GM19395 (cell line): ENCODE data around the gene ZNF519.
"Not testable (repeated sequence)": the region's sequence is repeated elsewhere in the genome, so short reads cannot be mapped to it uniquely, and the experiment has no call there.

Experiments
- ATAC-seq: cut with Tn5 transposase; IDR thresholded peaks from one replicate; pipeline ENCODE4 v1.9.1; 2021; ENCODE audit warnings: mild to moderate bottlenecking, moderate library complexity; ENCODE audit not compliant: unreplicated experiment

Gene ZNF519

DNA sequence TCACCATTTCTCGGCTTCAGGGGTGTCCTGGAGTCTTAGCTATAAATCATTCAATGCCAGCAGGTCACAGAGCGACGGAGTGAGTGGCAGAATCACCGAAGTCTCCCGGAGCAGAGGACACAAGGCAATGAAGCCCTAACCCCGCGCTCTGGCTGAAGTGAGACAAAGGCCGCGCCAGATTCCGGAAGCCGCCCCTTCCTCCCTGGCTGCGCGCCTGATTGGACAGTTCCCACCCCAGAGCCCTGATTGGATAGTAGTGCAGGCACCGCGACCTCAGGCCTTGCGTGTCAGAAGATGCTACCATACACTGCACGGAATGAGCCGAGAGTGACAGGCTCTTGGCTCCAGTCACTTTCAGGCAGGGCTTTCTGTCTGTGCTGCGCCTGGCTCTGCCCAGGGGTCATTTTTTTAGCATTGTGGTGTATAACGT is at the start of gene ZNF519:
Gene ZNF519, minus strand, starts transcription at position 165 of the 430 bp plus-strand sequence. Its CDS starts 158 bp downstream, at position 7.
- ATAC-seq = peak; percentile 100

DNA sequence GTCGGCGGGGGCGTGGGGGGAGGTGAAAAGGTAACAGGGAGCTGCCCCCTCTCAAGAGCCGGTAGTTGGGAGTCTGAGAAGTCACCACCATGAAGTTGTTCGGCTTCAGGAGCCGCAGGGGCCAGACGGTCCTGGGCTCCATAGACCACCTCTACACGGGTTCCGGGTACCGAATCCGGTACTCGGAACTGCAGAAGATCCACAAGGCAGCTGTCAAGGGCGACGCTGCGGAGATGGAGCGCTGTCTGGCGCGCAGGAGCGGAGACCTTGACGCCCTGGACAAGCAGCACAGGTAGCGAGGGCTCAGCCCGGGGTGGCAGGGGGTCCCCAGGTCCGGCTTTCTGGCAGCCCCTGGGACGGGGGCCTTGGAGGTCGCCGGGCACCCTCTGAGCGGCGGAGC is 47.1 kb upstream of the ZNF519 start:
- ATAC-seq = no peak

GRCh38 chr18:14178321-14179196 is 46.3 kb upstream of the ZNF519 start:
- peak; percentile 97 for ATAC-seq

DNA sequence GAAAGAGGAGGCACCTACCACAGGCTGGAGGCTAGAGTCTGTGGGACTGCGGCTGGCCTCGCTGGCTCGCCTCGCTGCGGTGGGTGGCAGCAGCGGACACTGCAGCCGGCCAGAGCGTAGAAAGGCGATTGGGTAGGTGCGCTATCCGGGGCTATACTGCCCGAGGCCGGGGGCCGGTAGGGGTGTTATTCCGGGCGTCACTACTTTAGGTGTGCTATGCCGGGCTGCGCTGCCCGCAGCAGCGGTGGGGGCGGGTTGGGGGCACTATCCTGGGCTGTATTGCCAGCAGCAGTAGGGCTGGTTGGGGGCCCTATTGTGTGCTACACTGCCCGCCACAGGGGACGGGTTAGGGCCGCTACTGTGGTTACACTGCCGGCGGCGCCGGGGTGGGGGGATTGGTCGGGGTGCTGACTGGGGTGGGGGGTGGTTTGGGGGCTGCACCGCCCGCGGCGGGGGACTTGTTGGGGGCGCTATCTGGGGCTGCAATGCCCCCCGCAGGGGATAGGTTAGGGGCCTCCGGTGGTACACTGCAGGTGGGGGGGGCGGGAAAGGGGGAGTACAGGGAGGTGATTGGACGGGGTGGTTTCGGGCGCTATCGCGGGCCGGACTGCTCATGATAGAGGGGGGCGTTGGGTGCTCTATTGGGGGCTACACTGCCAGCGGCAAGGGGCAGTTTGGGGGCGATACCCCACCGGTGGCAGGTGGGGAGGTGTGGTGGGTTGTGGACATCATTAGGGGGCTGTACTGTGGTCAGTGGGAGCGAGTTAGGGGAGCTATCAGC is 45.5 kb upstream of the ZNF519 start:
- ATAC-seq = not testable (repeated sequence)

DNA sequence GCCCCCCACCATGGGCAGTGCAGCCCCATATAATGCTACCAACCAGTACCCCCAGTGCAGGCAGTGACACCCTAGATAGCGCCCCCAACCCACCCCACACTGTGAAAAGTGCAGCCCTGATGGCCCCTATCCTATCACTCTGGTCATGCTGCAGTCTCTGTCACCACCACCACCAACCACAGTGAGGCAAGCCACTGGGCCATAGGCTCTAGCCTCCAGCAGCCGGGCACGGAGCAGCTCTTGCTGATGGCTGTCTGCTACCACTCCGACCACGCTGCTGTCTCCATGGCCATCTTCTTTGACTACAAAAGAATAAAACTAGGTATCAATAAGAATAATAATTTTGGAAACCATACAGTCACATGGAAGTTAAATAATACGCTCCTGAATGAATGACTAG is 43.2 kb upstream of the ZNF519 start:
- ATAC-seq = not testable (repeated sequence)

- ATAC-seq = no peak
These were observed 42.5 kb upstream of the ZNF519 start for GRCh38 chr18:14174706-14175085.

DNA sequence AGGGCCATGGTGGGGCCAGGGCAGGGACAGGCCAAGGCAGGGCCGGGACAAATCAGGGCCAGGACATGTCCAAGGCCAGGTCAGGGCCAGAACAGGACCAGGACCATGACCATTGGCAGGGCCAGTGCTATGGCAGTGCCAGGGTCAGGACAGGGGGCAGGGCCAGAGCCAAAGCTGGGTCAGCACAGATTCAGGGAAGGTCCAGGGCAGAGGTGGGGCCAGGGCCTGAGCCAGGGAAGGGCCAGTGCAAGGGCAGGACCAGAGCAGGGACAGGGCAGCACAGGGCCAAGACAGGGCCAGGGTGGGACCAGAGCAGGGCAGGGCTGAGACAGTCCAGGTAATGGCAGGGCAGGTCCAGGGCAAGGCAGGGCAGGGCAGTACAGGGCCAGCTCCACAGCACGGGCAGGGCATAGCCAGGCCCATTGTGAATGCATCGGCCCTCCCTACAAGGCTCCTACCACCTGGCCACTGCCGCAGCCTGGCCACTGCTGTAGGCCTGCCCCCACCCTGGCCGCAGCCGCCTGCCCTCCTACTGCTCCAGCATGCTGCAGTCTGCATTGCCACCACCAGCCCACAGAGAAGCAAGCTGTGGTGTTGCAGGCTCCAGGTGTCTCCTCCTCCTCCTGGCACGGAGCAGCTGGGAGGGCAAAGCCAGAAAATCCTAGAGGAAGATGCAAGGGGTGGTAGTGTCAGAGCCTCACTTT is 41.9 kb upstream of the ZNF519 start:
- not testable (repeated sequence) for ATAC-seq

GRCh38 chr18:14173116-14173951 is 41.1 kb upstream of the ZNF519 start:
- not testable (repeated sequence) for ATAC-seq

DNA sequence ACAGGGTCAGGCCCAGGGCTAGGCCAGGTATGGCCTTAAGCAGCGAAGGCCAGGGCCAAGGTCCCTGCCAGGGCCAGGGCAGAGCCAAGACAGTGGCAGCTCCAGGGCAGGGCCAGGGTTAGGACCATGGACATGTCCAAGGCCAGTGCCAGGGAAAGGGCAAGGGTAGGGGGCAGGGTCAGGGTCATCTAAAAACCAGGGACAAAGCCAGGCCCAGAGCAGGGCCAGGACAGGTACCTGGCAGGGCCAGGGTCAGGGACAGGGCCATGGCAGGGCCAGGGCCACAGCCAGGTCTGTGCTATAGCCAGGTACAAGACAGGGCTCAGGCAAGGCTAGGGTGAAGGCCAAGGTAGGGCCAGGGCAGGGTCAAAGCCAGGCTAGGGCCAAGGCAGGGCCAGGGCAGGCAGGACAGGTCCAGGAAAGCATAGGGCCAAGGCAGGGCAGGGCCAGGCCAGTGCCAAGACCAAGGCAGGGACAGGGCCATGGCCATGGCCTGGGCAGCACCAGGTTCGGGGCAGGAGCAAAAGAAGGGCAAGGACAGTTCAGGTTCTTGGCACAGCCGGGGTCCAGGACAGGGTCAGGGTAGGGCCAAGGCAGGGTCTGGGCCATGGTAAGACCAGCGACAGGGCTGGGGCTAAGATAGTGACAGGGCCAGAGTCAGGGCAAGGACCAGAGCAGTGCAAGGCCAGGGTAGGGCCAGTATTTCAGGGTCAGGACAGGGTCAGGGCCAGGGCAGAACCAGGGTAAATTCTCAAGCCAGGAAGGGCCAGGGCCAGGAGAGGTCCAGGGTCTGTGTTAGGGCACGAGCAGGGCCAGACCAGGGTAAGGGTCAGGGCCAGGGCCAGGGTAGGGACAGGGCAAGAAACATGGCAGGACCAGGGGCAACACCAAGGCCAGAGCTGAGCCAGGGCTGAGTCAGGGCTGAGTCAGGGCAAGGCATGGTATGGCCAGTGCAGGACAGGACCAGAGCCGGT is 40.2 kb upstream of the ZNF519 start:
- not testable (repeated sequence) for ATAC-seq

- ATAC-seq = not testable (repeated sequence)
These were observed 39.3 kb upstream of the ZNF519 start for GRCh38 chr18:14171301-14172141.

DNA sequence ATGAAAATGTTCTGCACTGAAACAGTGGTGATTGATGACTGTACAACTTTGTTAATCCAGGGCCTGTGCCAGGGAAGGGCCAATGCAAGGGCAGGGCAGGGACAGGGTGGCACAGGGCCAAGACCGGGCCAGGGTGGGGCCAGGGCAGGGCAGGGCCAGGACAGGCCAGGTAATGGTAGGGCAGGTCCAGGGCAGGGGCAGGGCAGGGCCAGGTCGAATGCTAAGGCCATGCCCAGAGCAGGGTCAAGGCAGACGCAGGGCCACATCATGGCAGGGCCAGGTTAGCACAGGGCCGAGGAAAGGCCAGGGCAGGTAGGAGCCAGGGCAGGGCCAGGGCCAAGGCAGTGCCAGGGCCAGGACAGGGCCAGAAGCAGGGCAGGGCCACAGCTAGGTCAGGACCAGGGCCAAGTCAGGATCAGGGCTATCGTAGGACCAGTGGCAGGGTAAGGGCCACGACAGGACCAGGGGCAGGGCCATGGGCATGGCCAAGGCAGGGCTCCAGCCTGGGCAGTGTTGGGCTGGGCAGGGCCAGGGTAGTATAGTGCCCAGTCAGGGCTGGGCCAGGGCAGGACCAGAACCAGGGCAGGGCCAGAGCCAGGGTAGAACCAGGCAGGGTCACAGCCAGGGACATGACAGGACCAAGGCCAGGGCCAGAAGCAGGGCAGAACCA is 38.3 kb upstream of the ZNF519 start:
- not testable (repeated sequence) for ATAC-seq

DNA sequence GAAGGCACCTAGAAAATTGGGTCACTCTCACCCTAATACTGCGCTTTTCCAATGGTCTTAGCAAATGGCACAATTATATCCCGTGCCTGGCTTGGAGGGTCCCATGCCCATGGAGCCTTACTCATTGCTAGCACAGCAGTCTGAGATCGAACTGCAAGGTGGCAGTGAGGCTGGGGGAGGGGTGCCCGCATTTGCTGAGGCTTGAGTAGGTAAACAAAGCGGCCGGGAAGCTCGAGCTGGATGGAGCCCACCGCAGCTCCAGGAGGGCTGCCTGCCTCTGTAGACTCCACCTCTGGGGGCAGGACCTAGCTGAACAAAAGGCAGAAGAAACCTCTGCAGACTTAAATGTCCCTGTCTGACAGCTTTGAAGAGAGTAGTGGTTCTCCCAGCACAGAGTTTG is 30.7 kb upstream of the ZNF519 start:
- ATAC-seq = not testable (repeated sequence)

GRCh38 chr18:14151564-14152113 is 19.4 kb upstream of the ZNF519 start:
- ATAC-seq = not testable (repeated sequence)

DNA sequence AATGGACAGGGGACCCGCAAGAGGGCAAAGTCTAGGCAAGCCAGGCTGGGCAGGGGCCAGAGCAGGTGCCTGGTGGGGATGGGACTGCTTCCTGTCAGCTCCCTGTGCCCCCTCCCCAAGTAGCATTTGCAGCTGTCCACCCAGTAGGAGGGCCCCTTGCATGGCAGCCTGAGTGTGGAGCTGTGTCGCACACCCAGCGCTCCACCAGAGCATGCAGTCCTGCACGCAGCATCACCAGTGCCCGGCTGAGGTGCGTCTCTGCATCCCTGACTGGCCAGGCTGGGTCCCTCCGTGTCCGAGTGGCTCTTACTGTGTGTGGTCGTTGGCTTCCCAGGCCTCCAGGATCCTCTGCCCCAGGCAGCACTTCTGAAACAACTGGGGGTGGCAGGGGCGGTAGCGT is 18.5 kb upstream of the ZNF519 start:
- ATAC-seq = not testable (repeated sequence)

DNA sequence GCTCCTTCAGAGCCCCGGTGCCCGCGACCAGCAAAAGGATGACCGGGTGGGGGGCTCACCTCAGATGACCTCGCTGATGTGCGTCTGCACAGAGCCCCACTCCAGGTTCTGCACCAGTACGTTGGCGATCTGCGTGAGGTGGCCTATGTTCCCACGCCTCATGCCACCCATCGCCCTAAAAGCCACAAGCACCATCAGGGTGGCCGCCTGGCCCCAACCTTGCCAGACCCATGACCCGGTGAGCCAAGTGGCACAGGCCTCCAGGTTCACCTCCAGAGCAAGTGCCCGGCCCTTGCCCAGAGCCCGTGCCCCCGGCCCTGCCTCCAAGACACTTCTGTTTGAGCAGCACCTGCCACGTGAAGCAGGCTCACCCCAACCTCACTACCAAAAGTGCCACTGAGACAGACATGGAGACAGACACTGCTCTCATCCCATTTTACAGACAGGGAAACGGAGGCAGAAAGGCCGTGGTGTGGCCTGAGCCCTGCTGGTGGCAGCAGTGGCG is 17.7 kb upstream of the ZNF519 start:
- not testable (repeated sequence) for ATAC-seq

GRCh38 chr18:14149121-14149850 is 17.1 kb upstream of the ZNF519 start:
- not testable (repeated sequence) for ATAC-seq
